ENCODE data around the gene DGUOK.

The DGUOK gene

DNA sequence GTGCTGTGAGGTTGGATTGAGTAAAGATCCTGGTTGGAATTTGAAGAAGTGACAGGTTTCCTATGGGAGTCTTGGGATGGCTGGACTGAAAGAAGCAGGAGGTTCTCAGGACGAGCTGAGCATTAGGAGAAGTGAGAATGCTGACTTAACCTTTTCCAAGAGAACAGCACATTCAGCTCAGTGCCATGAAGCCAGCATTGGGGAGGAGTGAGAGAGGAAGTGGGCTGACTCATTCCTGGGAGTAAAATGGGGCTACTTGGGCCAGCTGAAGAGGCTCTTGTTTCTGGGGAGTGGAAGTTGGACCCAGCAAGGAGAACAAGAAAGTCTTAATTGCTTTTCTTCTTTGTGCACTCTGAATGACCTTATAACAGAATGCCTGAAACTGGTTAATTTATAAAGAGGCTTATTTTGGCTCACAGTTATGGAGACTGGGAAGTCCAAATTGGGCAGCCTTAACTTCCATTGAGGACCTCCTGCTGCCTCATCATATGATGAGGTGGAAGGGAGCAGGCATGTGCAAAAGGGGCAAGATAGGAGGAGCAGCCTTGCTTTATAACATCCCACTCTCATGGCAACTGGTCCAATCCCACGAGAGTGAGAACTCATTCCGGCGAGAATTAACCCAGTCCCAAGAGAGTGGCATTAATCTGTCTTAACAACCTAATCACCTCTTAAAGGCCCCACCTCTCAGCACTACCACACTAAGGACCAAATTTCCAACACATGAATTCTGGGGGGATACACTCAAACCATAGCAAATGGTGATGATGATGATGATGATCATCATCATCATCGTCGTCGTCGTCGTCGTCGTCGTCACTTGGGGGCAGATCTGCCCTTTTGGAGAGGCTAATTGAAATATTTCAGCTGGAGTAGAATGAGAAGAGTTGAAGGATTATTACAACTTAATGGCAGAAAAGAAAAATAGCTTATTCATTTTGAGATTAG is 26.1 kb downstream of the DGUOK start:
- peak in 1 of 2 donors; percentile 51 for DNase-seq

DNA sequence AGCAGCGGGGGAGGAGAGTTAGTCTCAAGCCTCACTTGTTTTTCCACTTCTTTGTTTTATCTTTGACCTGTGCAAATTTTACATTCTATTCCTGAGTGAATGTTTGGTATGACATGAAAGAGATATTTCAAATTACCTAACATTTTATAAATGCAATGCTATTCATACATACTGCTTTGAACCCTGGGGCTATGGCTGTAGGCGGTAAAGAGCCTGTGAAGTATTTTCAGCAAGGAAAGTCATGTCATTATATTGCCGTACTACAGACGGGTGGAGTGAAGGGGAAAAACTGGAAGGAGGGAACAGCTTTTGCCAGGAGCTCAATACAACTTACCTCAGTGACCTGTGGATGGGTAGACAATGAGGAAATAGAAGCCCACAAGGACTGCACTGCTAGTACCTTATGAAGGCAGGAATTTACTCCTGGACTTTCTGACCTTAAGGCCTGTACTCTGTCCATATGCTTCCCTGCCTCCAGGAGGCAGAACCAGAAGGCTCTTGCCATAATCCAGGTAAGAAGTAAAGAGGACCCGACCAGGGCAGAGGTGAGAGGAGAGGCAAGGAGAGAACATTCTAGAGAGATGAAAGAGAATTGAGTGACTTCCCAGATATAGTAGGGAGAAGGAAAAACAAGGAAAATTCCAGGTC is 29.7 kb downstream of the DGUOK start:
- no peak for DNase-seq

DNA sequence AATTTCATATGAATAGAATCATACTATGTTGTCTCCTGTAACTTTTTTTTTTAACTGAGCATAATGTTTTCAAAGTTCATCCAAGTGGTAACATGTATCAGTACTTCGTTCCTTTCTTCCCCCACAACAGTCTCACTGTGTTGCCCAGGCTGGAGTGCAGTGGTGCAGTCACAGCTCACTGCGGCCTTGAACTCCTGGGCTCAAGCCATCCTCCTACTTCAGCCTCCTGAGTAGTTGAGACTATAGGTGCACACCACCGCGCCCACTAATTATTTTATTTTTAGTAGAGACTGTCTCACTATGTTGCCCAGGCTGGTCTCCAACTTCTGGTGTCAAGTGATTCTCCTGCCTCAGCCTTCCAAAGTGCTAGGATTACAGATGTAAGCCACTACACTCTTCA is 34.6 kb downstream of the DGUOK start:
- no peak for DNase-seq

DNA sequence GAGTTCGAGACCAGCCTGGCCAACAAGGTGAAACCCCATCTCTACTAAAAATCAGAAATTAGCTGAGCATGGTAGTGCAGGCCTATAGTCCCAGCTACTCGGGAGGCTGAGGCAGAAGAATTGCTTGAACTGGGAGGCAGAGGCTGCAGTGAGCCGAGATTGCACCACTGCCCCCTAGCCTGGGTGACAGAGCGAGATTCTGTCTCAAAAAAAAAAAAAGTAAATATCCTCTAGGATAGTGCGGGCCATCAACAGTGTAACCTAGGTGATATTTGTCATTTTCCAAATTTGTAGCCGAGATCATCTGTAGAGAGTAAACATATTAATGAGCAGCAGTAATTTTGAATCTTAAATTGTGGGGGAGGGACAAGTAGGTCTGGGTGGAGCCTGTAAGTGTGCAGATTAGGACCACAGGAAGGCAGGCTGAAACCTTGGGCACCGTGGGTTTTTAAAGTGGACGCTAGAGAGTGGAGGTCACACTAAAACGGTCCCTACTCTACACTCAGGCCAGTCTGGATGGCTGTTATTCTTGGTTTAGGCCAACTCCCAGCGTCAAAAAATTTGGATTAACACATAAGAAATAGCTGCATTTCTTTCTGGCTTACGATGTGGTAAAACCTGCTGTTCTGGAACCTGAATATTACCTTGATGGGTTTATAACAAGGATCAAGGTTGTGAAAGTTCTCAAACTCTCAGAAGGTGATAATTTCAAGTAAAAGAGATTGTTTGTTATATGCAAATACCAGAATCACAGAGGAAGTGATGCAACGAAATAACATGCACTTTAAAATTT is 35.3 kb downstream of the DGUOK start:
- DNase-seq: no peak

DNA sequence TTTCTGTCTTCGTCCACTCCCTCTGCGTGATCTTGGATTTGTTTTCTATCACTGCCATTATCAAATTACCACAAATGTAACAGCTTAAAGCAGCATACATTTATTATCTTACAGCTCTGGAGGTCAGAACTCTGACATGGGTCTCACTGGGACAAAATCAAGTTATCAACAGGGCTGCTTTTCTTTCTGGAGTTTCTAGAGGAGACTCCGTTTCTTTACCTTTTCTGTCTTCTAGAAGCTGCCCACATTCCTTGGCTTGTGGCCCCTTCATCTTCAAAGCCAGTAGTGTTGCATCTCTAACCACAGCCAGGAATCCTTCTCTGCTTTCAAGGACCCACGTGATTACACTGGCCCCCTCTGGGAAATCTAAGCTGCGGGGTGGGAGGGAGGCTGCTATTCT is 36.1 kb downstream of the DGUOK start:
- DNase-seq: no peak

DNA sequence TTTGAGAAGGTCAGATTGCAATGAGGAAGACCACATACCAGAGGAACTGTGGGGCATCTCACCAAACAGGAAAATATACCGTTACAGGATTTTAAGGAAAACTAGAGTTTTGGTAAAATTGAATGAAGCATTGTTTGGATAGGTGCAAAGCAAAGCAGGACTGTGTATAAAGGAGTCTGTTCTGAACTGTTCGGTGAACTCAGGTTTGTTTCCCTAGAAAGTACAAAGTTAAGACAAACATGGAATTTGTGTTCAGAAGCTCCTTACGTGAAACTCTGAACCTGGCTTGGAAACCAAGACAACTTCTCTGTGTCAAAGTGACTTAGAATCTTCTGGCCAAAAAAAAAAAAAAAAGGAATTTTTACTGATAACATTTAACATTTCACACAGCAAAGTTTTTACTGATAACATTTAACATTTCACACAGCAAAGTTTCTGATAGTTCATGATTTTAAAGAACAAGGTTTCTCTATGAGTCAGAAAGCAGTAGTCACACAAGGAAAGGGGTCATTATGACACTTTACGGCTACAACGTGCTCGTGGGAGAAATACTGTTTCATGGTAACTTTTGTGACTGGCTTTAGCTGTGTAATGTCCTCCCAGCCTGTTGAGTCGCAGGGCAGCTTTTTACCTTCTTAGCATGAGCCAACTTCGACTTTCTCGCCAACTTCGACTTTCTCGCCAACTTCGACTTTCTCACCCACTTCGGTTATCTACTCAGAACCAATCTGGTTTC is 36.9 kb downstream of the DGUOK start:
- no peak for DNase-seq

DNA sequence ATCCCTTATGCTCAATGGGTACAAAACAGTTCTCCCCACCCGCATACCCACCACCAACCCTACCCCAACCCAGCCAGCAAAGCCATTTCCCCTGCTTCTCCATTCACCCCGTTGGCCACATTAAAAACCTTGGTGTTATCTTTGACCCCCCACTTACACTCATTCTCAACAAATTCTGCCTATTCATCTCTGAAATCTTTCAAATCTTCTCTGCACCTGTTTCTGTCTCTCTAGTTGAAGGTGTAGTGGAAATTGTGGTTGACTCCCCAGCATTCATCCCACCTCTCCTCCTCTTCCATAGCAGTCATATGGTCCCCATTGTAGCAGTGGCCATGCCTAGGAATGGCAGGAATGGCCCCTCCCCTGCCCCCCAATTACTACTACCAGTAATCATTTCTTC is 37.5 kb downstream of the DGUOK start:
- DNase-seq: no peak

DNA sequence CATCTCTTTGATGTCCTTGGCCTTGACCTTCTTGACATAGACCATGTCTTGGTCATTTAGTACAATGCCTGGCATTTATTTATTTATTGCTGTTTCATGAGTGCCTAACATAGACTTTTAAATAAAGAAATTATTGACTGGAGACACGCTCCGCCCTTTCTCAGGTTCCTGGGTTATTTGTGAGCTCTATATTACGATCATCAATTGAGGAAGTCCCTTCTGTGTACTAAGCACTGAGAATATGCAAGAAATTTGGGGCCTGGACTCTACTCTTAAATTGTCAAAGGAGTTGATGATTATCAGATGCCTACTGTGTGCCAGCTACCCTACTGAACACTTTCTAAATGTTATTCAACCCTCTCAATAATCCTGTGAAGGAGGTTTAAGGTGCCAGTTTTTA is 38.4 kb downstream of the DGUOK start:
- no peak for DNase-seq

DNA sequence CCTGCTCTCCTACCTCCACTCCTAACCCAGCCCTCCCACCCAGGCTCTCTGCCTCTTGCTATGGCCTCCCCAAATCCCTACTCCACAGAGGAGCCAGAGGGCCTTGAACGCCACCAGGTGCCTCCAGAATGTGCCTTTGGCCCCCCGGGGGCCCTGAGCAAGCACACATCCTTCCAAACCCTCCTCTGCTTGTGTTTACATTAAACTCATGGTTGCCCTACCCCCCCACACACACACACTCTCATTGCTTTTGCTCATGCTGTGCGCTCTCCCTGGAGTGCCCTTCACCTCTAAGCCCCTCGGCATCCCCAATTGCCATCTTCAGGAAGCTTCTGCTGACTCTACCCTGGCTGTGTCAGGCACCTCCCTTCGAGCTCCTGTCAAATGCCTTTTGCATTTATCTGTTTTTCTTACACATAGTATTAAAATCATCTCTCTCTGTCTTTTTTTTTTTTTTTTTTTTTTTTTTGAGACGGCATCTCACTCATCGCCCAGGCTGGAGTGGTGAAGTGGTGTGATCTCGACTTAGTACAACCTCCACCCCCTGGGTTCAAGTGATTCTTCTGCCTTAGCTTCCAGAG is 41.8 kb downstream of the DGUOK start:
- no peak for DNase-seq

DNA sequence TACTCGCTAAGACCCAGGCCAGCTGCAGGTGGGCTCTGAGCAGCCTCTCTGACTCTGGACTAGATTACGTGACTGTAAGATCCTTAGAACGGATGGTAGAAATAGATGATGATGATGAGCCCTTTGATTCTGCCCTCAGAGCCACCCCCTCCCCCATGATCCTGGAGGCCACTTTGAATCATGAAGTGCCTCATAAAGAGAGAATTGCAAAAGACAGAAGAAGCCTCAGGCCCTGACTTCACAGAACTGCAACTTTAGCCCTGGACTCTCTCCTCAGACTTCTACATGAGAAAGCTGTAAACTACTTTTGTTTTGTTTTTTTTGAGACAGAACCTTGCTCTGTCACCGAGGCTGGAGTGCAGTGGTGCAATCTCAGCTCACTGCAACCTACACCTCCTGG is 42.7 kb downstream of the DGUOK start:
- DNase-seq: no peak

DNA sequence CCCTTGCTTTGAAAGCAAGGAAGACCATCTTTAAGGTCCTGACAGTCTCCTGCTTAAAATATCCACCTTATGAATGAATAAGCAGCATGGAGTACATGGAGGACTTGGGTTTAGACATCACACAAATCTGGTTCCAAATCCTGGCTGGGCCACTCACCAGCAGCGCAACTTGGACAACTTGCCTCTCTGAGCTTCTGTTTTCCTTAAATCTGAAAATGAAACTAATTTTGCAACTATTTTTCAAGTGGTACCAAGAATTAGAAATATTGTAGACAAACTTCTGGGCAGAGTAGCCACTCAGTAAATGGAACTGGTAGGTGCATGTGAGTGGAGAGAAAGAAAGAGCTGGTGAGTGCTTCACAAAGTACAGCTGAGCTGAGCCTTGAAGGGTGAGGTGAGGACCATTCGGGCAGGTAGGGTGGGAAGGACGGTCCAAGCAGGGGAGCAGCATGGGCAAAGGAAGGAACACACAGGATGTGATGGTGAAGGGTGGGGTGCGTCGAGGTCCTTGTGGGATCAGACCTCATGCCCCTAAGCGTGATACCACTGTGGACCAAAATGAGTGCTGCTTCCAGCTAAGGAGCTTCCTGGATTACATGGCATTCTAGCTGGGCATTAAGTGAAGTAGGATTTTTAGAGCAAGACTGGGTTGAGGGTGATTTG is 43.6 kb downstream of the DGUOK start:
- no peak for DNase-seq

DNA sequence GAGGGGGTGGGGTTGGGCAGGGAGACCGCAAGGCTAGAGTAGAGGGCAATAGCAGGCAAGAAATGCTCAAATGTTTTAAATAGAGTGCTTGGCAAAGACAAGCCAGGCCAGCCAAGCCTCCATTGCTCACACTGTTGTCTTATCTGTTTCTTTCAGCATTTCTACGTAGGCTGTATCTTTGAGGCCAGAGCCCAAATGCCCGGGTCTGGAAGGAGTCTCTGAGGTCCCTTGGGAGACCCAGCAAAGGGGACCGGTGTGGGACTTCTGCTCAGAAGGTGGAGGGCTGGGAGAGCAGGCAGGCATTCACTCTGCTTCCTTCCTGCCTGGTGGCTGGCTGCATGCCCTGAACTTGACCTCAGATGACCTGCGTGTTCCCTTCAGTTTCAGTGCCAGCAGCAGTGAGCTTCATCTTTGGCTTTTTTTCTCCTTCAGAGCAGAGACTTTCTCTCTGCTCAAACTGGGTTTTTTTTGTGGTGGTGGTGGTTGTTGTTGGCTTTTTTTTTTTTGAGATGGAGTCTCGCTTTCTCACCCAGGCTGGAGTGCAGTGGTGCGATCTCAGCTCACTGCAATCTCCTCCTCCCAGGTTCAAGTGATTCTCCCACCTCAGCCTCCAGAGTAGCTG is 44.3 kb downstream of the DGUOK start:
- peak; percentile 72 to 75 for DNase-seq

DNA sequence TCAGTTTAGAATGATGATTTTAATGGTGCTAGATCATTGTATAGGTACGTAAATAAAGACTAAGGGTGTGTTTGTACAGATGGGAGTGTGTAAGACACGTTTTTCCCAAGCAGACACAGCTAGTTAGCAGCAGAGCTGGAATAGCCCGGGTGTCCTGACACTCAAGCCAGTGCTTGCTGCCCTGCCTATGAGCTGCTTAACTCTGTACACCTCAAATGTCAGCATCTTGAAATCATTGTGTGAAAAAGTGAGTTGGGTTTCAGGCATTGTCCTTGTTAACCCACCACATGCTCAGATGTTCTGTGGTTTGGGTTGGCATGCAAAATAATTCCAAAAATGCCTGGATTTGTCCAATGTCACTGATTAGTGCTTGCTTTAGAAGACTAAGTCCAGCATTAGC is 45.0 kb downstream of the DGUOK start:
- no peak for DNase-seq

DNA sequence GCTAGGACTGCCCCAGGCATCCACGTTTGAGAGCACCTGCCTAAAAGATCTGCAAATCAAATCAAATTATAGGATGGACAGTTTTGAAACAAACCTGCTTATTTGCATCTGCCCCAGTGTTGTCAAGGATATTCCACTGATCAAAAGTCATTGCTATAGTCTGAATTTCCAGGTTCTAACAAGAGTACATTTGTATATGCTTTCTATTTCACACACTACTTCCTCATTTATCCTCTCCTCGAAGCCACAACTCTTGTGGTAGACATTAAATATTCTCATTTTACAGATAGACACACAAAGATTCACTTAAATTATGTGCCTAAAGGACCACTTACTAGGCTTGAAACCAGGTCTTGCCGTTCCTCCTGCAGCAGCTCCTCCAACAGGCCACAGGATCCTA is 46.2 kb downstream of the DGUOK start:
- no peak for DNase-seq

DNA sequence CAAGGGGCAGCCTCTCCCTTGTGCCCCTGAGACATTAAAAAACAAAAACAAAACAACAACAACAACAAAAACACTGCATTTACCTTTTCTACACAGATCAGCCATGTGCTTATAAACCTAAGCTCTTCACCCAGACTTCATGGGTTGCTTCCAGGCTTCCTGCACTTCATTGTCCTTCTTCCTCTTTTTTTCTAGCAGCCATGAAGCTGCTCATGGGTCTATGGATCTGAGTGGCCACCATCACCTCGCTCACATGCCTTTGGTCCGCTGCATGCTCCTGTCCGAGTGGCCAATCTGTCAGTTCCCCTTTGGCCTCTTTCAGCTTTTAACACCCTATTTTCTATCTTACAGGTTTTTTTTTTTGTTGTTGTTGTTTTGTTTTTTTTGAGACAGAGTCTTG is 49.1 kb downstream of the DGUOK start:
- DNase-seq: no peak

DNA sequence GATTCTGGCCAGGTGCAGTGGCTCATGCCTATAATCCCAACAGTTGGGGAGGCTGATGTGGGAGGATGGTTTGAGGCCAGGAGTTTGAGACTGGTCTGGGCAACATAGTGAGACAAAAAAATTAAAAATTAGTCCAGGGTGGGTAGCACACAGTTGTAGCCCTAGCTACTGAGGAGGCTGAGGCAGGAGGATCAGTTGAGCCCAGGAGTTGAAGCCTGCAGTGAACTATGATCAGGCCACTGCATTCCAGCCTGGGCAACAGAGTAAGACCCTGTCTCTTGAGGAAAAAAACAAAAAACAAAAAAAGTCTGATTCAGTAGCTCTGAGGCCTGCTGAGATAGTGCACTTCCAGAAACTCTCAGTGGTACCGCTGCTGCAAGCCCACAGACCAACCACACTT is 50.1 kb downstream of the DGUOK start:
- DNase-seq: no peak

DNA sequence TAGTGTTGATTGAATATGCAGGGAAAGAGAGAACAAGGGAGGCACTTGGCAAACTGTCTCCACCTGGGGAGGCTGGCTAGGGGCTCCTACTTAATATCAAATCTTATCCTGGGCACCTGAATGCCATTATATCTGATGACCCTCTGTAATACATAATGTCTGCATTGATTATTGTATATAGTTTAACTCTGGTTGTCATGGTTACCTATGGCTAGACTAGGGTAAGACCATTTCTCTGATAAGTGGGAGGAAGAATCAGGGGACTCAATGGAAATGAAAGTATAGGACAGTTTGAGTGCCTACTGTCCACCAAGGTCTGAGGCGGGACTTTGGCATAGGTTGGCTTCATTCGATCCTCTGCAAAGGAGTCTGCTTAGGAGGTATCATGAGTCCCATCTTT is 50.8 kb downstream of the DGUOK start:
- DNase-seq: no peak

DNA sequence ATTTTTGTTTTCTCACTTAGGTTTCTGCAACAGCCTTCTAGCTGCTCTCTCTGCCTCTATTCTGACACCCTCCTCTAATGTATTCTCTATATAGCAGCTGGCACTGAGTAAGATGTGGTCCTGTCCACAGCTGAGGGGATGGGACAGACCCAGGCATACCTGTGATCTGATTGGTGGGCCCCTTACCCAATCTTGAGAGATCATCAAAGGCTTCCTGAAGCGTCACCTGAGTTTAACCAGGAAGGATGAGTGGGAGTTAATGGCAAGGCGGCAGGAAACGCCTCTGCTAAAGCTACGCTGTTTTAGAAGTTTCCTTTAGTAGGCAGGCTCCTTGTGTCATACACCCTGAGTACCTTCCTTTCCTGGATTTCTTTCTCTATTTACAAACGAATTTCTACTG is 52.3 kb downstream of the DGUOK start:
- DNase-seq: peak; percentile 83 to 87

DNA sequence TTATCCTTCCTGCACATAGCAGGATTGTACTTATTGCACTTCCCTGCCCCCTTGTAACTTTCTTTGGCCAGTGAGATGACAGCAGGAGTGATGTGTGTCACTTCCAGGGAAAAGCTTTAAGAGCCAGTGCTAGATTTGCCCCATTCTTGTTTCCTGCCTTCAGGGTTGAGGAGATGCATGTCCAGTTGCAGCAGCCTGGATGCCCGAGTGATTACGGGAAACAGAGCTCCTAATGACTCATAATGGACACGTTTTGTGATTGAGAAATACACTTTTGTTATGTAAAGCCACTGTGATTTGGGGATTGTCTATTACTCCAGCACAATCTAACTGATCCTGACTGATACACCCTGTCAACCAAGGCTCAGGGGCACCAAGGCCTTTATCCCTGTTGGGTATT is 53.0 kb downstream of the DGUOK start:
- DNase-seq: peak in 1 of 2 donors; percentile 68

DNA sequence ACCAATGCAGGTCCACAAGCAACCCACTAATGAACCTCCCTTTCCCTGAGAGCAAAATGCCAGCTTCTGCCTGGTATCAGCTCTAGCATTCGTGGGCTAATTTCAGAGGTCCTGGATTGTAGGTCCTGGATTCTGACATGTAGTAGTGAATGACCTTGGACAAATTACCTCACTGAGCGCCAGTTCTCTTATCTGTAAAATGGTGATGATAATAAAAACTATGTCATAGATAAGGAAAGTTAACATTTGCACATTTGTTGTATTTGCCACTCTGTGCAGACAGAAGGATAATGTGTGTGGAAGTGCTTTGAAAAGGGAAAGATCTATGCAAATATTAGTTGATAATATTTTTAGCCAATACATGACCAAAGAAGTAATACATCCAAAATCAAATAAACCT is 53.9 kb downstream of the DGUOK start:
- DNase-seq: no peak
